ENCODE measurements around the gene PGM5.

The PGM5 gene

GRCh38 chr9:68455451-68455850 lies 99.0 kb downstream of the PGM5 start:
- Histone ChIP-seq H2BK5ac (ENCODE audit: low read length) (no peak overlapping the region), H3K14ac (ENCODE audit: low read length) (no peak overlapping the region), H3K23ac (ENCODE audit: low read depth, low read length, poor library complexity) (no peak overlapping the region), H3K79me1 (ENCODE audit: low read depth, low read length) (no peaks in the 10 kb centered on the region), H2AFZ (ENCODE audit: low read length) (no peak overlapping the region), H3K4me1 (ENCODE audit: control insufficient read depth in 2 of 2, insufficient read depth in 1 of 2, low read depth in 1 of 2, low read length in 2 of 2) (no peaks in the 10 kb centered on the region), H4K8ac (ENCODE audit: low read depth, low read length) (no peak overlapping the region), H3K18ac (ENCODE audit: low read length) (no peak overlapping the region), H3K36me3 (replicated peaks in 1 of 2; ENCODE audit: control insufficient read depth in 2 of 2, insufficient read depth in 2 of 2, low read length in 2 of 2) (no peaks in the 10 kb centered on the region), H3K27me3 (ENCODE audit: control insufficient read depth in 3 of 3, insufficient read depth in 3 of 3, low read depth in 1 of 3, low read length in 3 of 3) (peaks cover 0 to 11% (median 0%) of the 10 kb centered on the region in 3 experiments), H3K27ac (replicated peaks; ENCODE audit: low read length) (no peak overlapping the region), H2AK5ac (ENCODE audit: low read depth, low read length) (no peak overlapping the region), H3K4me3 (ENCODE audit: low read length in 2 of 2) (no peak overlapping the region), H3K9me3 (replicated peaks in 1 of 2; ENCODE audit: control insufficient read depth in 2 of 2, insufficient read depth in 1 of 2, low read depth in 1 of 2, low read length in 2 of 2) (no peaks in the 10 kb centered on the region), H2BK15ac (ENCODE audit: low read length) (no peak overlapping the region), H3K4ac (ENCODE audit: low read length) (no peak overlapping the region), H3K9ac (ENCODE audit: low read depth, low read length, poor library complexity) (no peak overlapping the region), H3K4me2 (ENCODE audit: insufficient read depth, low read length, poor library complexity, severe bottlenecking) (no peak overlapping the region), H2BK12ac (ENCODE audit: low read length) (no peak overlapping the region), H2BK120ac (ENCODE audit: low read depth, low read length) (no peak overlapping the region), H4K91ac (ENCODE audit: low read depth, low read length, poor library complexity) (no peak overlapping the region)
- no CpG with 5 or more reads among the region's 2 CpGs for WGBS, 2 donors (ENCODE audit: extremely low coverage in 2 of 2, insufficient read length in 2 of 2, insufficient replicate concordance in 1 of 2)
- no peak for DNase-seq (ENCODE audit: low spot score)

- Histone ChIP-seq H3K14ac (ENCODE audit: low read length) (no peak overlapping the region), H2BK15ac (ENCODE audit: low read length) (no peak overlapping the region), H2AFZ (ENCODE audit: low read length) (no peak overlapping the region), H3K4me1 (ENCODE audit: control insufficient read depth in 2 of 2, insufficient read depth in 1 of 2, low read depth in 1 of 2, low read length in 2 of 2) (peaks cover 0 to 8% of the 10 kb centered on the region in 2 donors), H3K9me3 (replicated peaks in 1 of 2; ENCODE audit: control insufficient read depth in 2 of 2, insufficient read depth in 1 of 2, low read depth in 1 of 2, low read length in 2 of 2) (no peaks in the 10 kb centered on the region), H2AK5ac (ENCODE audit: low read depth, low read length) (no peak overlapping the region), H4K91ac (ENCODE audit: low read depth, low read length, poor library complexity) (no peak overlapping the region), H3K4ac (ENCODE audit: low read length) (no peak overlapping the region), H3K23ac (ENCODE audit: low read depth, low read length, poor library complexity) (no peak overlapping the region), H3K27me3 (ENCODE audit: control insufficient read depth in 3 of 3, insufficient read depth in 3 of 3, low read depth in 1 of 3, low read length in 3 of 3) (peaks cover 0 to 3% (median 0%) of the 10 kb centered on the region in 3 experiments), H3K27ac (replicated peaks; ENCODE audit: low read length) (no peak overlapping the region), H3K18ac (ENCODE audit: low read length) (no peak overlapping the region), H2BK12ac (ENCODE audit: low read length) (no peak overlapping the region), H2BK120ac (ENCODE audit: low read depth, low read length) (no peak overlapping the region), H3K4me2 (ENCODE audit: insufficient read depth, low read length, poor library complexity, severe bottlenecking) (no peak overlapping the region), H2BK5ac (ENCODE audit: low read length) (no peak overlapping the region), H3K36me3 (replicated peaks in 1 of 2; ENCODE audit: control insufficient read depth in 2 of 2, insufficient read depth in 2 of 2, low read length in 2 of 2) (no peaks in the 10 kb centered on the region), H4K8ac (ENCODE audit: low read depth, low read length) (no peak overlapping the region), H3K9ac (ENCODE audit: low read depth, low read length, poor library complexity) (no peak overlapping the region), H3K4me3 (ENCODE audit: low read length in 2 of 2) (no peak overlapping the region), H3K79me1 (ENCODE audit: low read depth, low read length) (no peaks in the 10 kb centered on the region)
- DNase-seq (ENCODE audit: low spot score), result no peak
- no CpG with 5 or more reads among the region's 1 CpG for WGBS, 2 donors (ENCODE audit: extremely low coverage in 2 of 2, insufficient read length in 2 of 2, insufficient replicate concordance in 1 of 2)
These were observed 101.4 kb downstream of the PGM5 start for GRCh38 chr9:68457803-68458202.

- H2BK15ac ChIP-seq (ENCODE audit: low read length), result no peak overlapping the region
- H3K4me2 ChIP-seq (ENCODE audit: insufficient read depth, low read length, poor library complexity, severe bottlenecking), result no peak overlapping the region
- H2BK5ac ChIP-seq (ENCODE audit: low read length), result no peak overlapping the region
- H4K91ac ChIP-seq (ENCODE audit: low read depth, low read length, poor library complexity), result no peak overlapping the region
- H2BK120ac ChIP-seq (ENCODE audit: low read depth, low read length), result no peak overlapping the region
- H3K36me3 ChIP-seq (replicated peaks in 1 of 2; ENCODE audit: control insufficient read depth in 2 of 2, insufficient read depth in 2 of 2, low read length in 2 of 2), result no peaks in the 10 kb centered on the region
- H2AK5ac ChIP-seq (ENCODE audit: low read depth, low read length), result no peak overlapping the region
- no peak overlapping the region for H3K23ac ChIP-seq (ENCODE audit: low read depth, low read length, poor library complexity)
- DNase-seq (ENCODE audit: low spot score), result no peak
- H2AFZ ChIP-seq (ENCODE audit: low read length), result no peak overlapping the region
- H3K27me3 ChIP-seq (ENCODE audit: control insufficient read depth in 3 of 3, insufficient read depth in 3 of 3, low read depth in 1 of 3, low read length in 3 of 3), result peaks cover 0 to under 1% (median 0%) of the 10 kb centered on the region in 3 experiments
- no peak overlapping the region for H3K18ac ChIP-seq (ENCODE audit: low read length)
- H3K4ac ChIP-seq (ENCODE audit: low read length), result no peak overlapping the region
- H3K4me1 ChIP-seq (ENCODE audit: control insufficient read depth in 2 of 2, insufficient read depth in 1 of 2, low read depth in 1 of 2, low read length in 2 of 2), result peaks cover 0 to 10% of the 10 kb centered on the region in 2 donors
- H4K8ac ChIP-seq (ENCODE audit: low read depth, low read length), result no peak overlapping the region
- no peak overlapping the region for H3K4me3 ChIP-seq (ENCODE audit: low read length in 2 of 2)
- no peaks in the 10 kb centered on the region for H3K9me3 ChIP-seq (replicated peaks in 1 of 2; ENCODE audit: control insufficient read depth in 2 of 2, insufficient read depth in 1 of 2, low read depth in 1 of 2, low read length in 2 of 2)
- no peak overlapping the region for H3K14ac ChIP-seq (ENCODE audit: low read length)
- no peak overlapping the region for H2BK12ac ChIP-seq (ENCODE audit: low read length)
- no CpG with 5 or more reads among the region's 1 CpG for WGBS, 2 donors (ENCODE audit: extremely low coverage in 2 of 2, insufficient read length in 2 of 2, insufficient replicate concordance in 1 of 2)
- no peaks in the 10 kb centered on the region for H3K79me1 ChIP-seq (ENCODE audit: low read depth, low read length)
- no peak overlapping the region for H3K9ac ChIP-seq (ENCODE audit: low read depth, low read length, poor library complexity)
- H3K27ac ChIP-seq (replicated peaks; ENCODE audit: low read length), result no peak overlapping the region
These were observed 102.5 kb downstream of the PGM5 start for GRCh38 chr9:68458918-68459317.

GRCh38 chr9:68462105-68462775 lies 105.8 kb downstream of the PGM5 start:
- Histone ChIP-seq H2BK5ac (ENCODE audit: low read length) (no peak overlapping the region), H3K79me1 (ENCODE audit: low read depth, low read length) (no peaks in the 10 kb centered on the region), H3K23ac (ENCODE audit: low read depth, low read length, poor library complexity) (no peak overlapping the region), H2BK12ac (ENCODE audit: low read length) (no peak overlapping the region), H3K4me1 (ENCODE audit: control insufficient read depth in 2 of 2, insufficient read depth in 1 of 2, low read depth in 1 of 2, low read length in 2 of 2) (peaks cover 0 to 10% of the 10 kb centered on the region in 2 donors), H3K27me3 (ENCODE audit: control insufficient read depth in 3 of 3, insufficient read depth in 3 of 3, low read depth in 1 of 3, low read length in 3 of 3) (peaks cover 0 to 6% (median 0%) of the 10 kb centered on the region in 3 experiments), H2AFZ (ENCODE audit: low read length) (no peak overlapping the region), H3K14ac (ENCODE audit: low read length) (no peak overlapping the region), H3K4me3 (ENCODE audit: low read length in 2 of 2) (no peak overlapping the region), H2BK120ac (ENCODE audit: low read depth, low read length) (no peak overlapping the region), H4K91ac (ENCODE audit: low read depth, low read length, poor library complexity) (no peak overlapping the region), H3K4me2 (ENCODE audit: insufficient read depth, low read length, poor library complexity, severe bottlenecking) (no peak overlapping the region), H2AK5ac (ENCODE audit: low read depth, low read length) (no peak overlapping the region), H2BK15ac (ENCODE audit: low read length) (no peak overlapping the region), H3K36me3 (replicated peaks in 1 of 2; ENCODE audit: control insufficient read depth in 2 of 2, insufficient read depth in 2 of 2, low read length in 2 of 2) (no peaks in the 10 kb centered on the region), H3K18ac (ENCODE audit: low read length) (no peak overlapping the region), H4K8ac (ENCODE audit: low read depth, low read length) (no peak overlapping the region), H3K27ac (replicated peaks; ENCODE audit: low read length) (no peak overlapping the region), H3K9me3 (replicated peaks in 1 of 2; ENCODE audit: control insufficient read depth in 2 of 2, insufficient read depth in 1 of 2, low read depth in 1 of 2, low read length in 2 of 2) (no peaks in the 10 kb centered on the region), H3K9ac (ENCODE audit: low read depth, low read length, poor library complexity) (no peak overlapping the region), H3K4ac (ENCODE audit: low read length) (no peak overlapping the region)
- WGBS, 2 donors (ENCODE audit: extremely low coverage in 2 of 2, insufficient read length in 2 of 2, insufficient replicate concordance in 1 of 2), result no CpG with 5 or more reads among the region's 7 CpGs
- DNase-seq (ENCODE audit: low spot score), result peak; percentile 11

Data from neuronal stem cell (in vitro differentiated cells).